ENCODE data around the gene SART1.

DNA sequence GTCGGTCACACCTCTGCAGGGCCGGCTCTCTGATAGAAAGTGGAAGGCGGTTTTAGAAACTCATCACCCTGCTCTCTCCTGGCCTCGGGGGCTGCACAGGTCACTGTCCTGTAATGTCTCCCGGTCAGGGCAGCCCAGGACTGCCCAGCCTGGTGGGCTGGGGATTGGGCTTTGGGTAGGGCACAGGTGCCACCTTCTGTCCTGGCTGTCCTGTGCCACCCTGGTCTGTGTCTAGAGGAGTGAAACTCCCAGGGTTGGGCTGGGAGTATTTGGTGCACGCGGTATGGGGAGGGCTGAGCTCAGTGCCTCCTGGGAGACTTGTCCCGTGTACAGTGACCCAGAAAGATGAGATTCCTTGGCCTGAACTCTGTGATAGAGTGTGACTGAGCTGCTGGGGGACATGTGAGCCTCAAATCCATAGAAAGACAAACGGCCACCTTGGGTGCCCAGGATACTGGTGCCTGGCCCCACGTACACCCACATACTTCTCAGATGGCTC, 17.8 kb downstream of the SART1 start:
- TF ChIP-seq, protein P1, sequence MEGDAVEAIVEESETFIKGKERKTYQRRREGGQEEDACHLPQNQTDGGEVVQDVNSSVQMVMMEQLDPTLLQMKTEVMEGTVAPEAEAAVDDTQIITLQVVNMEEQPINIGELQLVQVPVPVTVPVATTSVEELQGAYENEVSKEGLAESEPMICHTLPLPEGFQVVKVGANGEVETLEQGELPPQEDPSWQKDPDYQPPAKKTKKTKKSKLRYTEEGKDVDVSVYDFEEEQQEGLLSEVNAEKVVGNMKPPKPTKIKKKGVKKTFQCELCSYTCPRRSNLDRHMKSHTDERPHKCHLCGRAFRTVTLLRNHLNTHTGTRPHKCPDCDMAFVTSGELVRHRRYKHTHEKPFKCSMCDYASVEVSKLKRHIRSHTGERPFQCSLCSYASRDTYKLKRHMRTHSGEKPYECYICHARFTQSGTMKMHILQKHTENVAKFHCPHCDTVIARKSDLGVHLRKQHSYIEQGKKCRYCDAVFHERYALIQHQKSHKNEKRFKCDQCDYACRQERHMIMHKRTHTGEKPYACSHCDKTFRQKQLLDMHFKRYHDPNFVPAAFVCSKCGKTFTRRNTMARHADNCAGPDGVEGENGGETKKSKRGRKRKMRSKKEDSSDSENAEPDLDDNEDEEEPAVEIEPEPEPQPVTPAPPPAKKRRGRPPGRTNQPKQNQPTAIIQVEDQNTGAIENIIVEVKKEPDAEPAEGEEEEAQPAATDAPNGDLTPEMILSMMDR (IDR thresholded peaks at IDR 0.05; ENCODE audit: insufficient read depth, low read depth, low read length) = no peak
- no peak for TF ChIP-seq EZH2 (IDR thresholded peaks at IDR 0.05; ENCODE audit: insufficient read depth, low read length)
